22Rv1 (cell line): ENCODE measurements around the gene ZNF440.
A peak's percentile ranks its signal among the peaks of the same experiment; 100 is the strongest.
"Not testable (repeated sequence)": the region's sequence is repeated elsewhere in the genome, so short reads cannot be mapped to it uniquely, and the experiment has no call there.

ENCODE experiments used
- H3K27ac ChIP-seq: fragments of 450-650 bp; 2 replicates; pipeline ENCODE4 v1.5.1; 2017
- CTCF ChIP-seq: fragments of 450-650 bp; IDR thresholded peaks from 2 replicates; pipeline ENCODE4 v1.5.1; 2017; ENCODE audit warnings: mild to moderate bottlenecking
- ZFX ChIP-seq: fragments of 450-650 bp; IDR thresholded peaks from 2 replicates; pipeline ENCODE4 v1.6.1; 2017; ENCODE audit warnings: antibody characterized with exemption, borderline replicate concordance

ZNF440 gene

GRCh38 chr19:11814029-11814699 lies at the start of gene ZNF440:
TSS of gene ZNF440 (plus strand) at chr19:11814273. CDS start at chr19:11814448, 175 bp downstream.
- peak within 1 kb of the TSS; percentile 90 for H3K27ac ChIP-seq

GRCh38 chr19:11766597-11767591 lies 47.2 kb upstream of the ZNF440 start, which contains the start of gene ZNF441:
TSS of gene ZNF441 (plus strand) at chr19:11767000. CDS start at chr19:11767194, 194 bp downstream.
- peak within 1 kb of the TSS; percentile 94 for H3K27ac ChIP-seq
- TF ChIP-seq CTCF (no peak), ZFX (no peak)

More at GRCh38 chr19:11814029-11814699, at the start of gene ZNF440:
- TF ChIP-seq CTCF (no peak), ZFX (no peak)

- no peak for TF ChIP-seq ZFX
- TF ChIP-seq CTCF, result no peak
- H3K27ac ChIP-seq, result peak overlapping the region; percentile 94
Measured at GRCh38 chr19:11767633-11768133, 46.4 kb upstream of the ZNF440 start.

- TF ChIP-seq CTCF (no peak), ZFX (no peak)
- H3K27ac ChIP-seq, result no peak overlapping the region
Measured at GRCh38 chr19:11769995-11770394, 44.1 kb upstream of the ZNF440 start.

- not testable (repeated sequence) for H3K27ac ChIP-seq
- peak; percentile 25 for TF ChIP-seq CTCF
Measured at GRCh38 chr19:11771520-11771919, 42.6 kb upstream of the ZNF440 start.

GRCh38 chr19:11776669-11777068 lies 37.4 kb upstream of the ZNF440 start:
- H3K27ac ChIP-seq, result not testable (repeated sequence)

- TF ChIP-seq ZFX, result no peak
- no peak overlapping the region for H3K27ac ChIP-seq
Measured at GRCh38 chr19:11780431-11781020, 33.5 kb upstream of the ZNF440 start.
